ENCODE results near the gene RBMS1. TPM values are rescaled to one million over a fixed set of nuclear protein-coding genes. Genes with fewer than 3 reads are reported as not detected.

Gene RBMS1
- total RNA-seq, 1 donor from 2014 or later = 148 TPM

GRCh38 chr2:160522951-160523710 lies 29.5 kb upstream of the RBMS1 start:
- Histone ChIP-seq H3K79me2 (ENCODE audit: insufficient read depth, low read length) (no peaks in the 10 kb centered on the region), H4K20me1 (ENCODE audit: insufficient read depth, low read length) (no peaks in the 10 kb centered on the region), H3K27ac (ENCODE audit: low read depth, low read length) (no peak overlapping the region), H3K9me3 (ENCODE audit: insufficient read depth, low read depth, low read length) (no peaks in the 10 kb centered on the region), H3K36me3 (ENCODE audit: insufficient read depth, low read length) (no peaks in the 10 kb centered on the region), H3K4me2 (ENCODE audit: low read length) (peak overlapping the region; percentile 11), H3K27me3 (ENCODE audit: insufficient read depth, low read length) (no peaks in the 10 kb centered on the region), H3K4me3 (ENCODE audit: insufficient read depth, low read depth, low read length) (no peak overlapping the region), H3K9ac (ENCODE audit: low read length) (no peak overlapping the region), H2AFZ (ENCODE audit: low read depth, low read length) (no peak overlapping the region), H3K4me1 (ENCODE audit: insufficient read depth, low read length) (peaks cover 4% of the 10 kb centered on the region)
- Mint-ChIP-seq H3K27ac (ENCODE audit: unreplicated experiment) (peak overlapping the region; percentile 34), H3K36me3 (ENCODE audit: low read depth, unreplicated experiment) (no peaks in the 10 kb centered on the region), H3K4me3 (ENCODE audit: unreplicated experiment) (no peak overlapping the region), H3K4me1 (ENCODE audit: low read depth, unreplicated experiment) (peaks cover 18% of the 10 kb centered on the region), H3K27me3 (ENCODE audit: low read depth, unreplicated experiment) (no peaks in the 10 kb centered on the region), H3K9me3 (ENCODE audit: unreplicated experiment) (no peaks in the 10 kb centered on the region)
- TF ChIP-seq EZH2 (IDR thresholded peaks at IDR 0.05; ENCODE audit: insufficient read depth, low read length) (no peak), CTCF (IDR thresholded peaks at IDR 0.05; ENCODE audit: insufficient read depth, low read depth, low read length) (no peak)
- FAIRE-seq = peak; percentile 80
- peak; percentile 69 for DNase-seq (ENCODE audit: low read depth)

GRCh38 chr2:160517731-160518130 lies 24.1 kb upstream of the RBMS1 start:
- Mint-ChIP-seq H3K27ac (ENCODE audit: unreplicated experiment) (no peak overlapping the region), H3K27me3 (ENCODE audit: low read depth, unreplicated experiment) (no peaks in the 10 kb centered on the region), H3K4me1 (ENCODE audit: low read depth, unreplicated experiment) (peaks cover 14% of the 10 kb centered on the region), H3K9me3 (ENCODE audit: unreplicated experiment) (no peaks in the 10 kb centered on the region), H3K36me3 (ENCODE audit: low read depth, unreplicated experiment) (no peaks in the 10 kb centered on the region), H3K4me3 (ENCODE audit: unreplicated experiment) (no peak overlapping the region)
- Histone ChIP-seq H3K27me3 (ENCODE audit: insufficient read depth, low read length) (no peaks in the 10 kb centered on the region), H3K27ac (ENCODE audit: low read depth, low read length) (no peak overlapping the region), H4K20me1 (ENCODE audit: insufficient read depth, low read length) (no peaks in the 10 kb centered on the region), H3K4me2 (ENCODE audit: low read length) (no peak overlapping the region), H2AFZ (ENCODE audit: low read depth, low read length) (no peak overlapping the region), H3K9ac (ENCODE audit: low read length) (no peak overlapping the region), H3K9me3 (ENCODE audit: insufficient read depth, low read depth, low read length) (no peaks in the 10 kb centered on the region), H3K36me3 (ENCODE audit: insufficient read depth, low read length) (no peaks in the 10 kb centered on the region), H3K79me2 (ENCODE audit: insufficient read depth, low read length) (no peaks in the 10 kb centered on the region), H3K4me1 (ENCODE audit: insufficient read depth, low read length) (no peaks in the 10 kb centered on the region), H3K4me3 (ENCODE audit: insufficient read depth, low read depth, low read length) (no peak overlapping the region)
- DNase-seq (ENCODE audit: low read depth) (no peak), FAIRE-seq (no peak)
- TF ChIP-seq CTCF (IDR thresholded peaks at IDR 0.05; ENCODE audit: insufficient read depth, low read depth, low read length) (no peak), EZH2 (IDR thresholded peaks at IDR 0.05; ENCODE audit: insufficient read depth, low read length) (no peak)
